ENCODE measurements around the gene FAM3C.

- TF ChIP-seq YY1 (IDR thresholded peaks at IDR 0.05; ENCODE audit: insufficient read depth, insufficient read length) = no peak
- TF ChIP-seq SUZ12 (IDR thresholded peaks at IDR 0.05; ENCODE audit: extremely low read depth, insufficient read depth, insufficient read length) = no peak
These were observed 57.0 kb downstream of the FAM3C start for GRCh38 chr7:121339082-121339481.
